ENCODE results near the gene FOXQ1. TPM values are rescaled to one million over a fixed set of nuclear protein-coding genes. Genes with fewer than 3 reads are reported as not detected.

FOXQ1 gene
- total RNA-seq, 1 donor from 2014 or later: 6.4 TPM

DNA sequence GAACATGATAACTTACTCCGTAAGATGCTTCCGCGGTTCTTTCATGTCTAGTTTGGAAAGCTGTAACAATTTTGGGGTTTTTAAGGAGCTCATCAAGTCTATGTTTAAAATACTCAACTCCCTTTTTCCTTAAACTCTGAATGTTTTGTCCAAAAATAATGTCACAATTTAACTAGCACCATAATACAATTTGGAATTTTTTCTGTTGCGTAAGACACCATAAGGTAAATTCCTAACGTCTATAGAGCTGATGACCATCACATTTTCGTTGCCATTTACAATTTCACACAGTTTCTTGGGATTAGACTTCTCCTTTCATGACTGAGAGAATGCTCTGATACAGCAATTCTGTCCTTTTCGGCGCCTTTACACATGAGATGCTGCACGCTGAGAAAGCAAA is 50.7 kb downstream of the FOXQ1 start:
- TF ChIP-seq POLR2A (IDR thresholded peaks at IDR 0.05) (no peak), POLR2AphosphoS5 (IDR thresholded peaks at IDR 0.05; ENCODE audit: insufficient read depth in 1 of 2, low read depth in 1 of 2) (no peak)
- TF ChIP-seq, protein P1, sequence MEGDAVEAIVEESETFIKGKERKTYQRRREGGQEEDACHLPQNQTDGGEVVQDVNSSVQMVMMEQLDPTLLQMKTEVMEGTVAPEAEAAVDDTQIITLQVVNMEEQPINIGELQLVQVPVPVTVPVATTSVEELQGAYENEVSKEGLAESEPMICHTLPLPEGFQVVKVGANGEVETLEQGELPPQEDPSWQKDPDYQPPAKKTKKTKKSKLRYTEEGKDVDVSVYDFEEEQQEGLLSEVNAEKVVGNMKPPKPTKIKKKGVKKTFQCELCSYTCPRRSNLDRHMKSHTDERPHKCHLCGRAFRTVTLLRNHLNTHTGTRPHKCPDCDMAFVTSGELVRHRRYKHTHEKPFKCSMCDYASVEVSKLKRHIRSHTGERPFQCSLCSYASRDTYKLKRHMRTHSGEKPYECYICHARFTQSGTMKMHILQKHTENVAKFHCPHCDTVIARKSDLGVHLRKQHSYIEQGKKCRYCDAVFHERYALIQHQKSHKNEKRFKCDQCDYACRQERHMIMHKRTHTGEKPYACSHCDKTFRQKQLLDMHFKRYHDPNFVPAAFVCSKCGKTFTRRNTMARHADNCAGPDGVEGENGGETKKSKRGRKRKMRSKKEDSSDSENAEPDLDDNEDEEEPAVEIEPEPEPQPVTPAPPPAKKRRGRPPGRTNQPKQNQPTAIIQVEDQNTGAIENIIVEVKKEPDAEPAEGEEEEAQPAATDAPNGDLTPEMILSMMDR (IDR thresholded peaks at IDR 0.05): no peak

DNA sequence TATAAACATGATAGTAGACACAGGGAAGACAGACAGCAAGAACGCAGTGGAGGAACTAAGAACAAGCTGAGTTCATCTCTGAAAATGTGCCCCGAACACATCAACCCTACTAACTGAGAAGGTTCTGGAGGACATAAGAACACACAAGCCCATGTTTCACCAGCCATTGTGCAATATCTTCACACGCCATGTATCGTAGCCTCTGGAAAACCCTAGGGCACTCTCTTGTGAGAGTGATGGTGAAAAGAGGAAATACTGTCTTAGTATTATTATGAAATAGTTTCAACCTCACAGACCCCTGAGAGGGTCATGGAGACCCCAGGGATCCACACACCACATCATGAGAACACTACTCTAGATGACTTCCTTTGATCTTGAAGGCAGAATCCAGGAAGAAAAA is 51.4 kb downstream of the FOXQ1 start:
- intact Hi-C loops (cut with DNase I): no loop called here
- no peaks in the 10 kb centered on the region for H3K4me1 ChIP-seq
- H3K9me3 ChIP-seq: no peaks in the 10 kb centered on the region
- no peak for TF ChIP-seq POLR2A (IDR thresholded peaks at IDR 0.05)
- no peak for TF ChIP-seq POLR2AphosphoS5 (IDR thresholded peaks at IDR 0.05; ENCODE audit: insufficient read depth in 1 of 2, low read depth in 1 of 2)
- TF ChIP-seq, protein P1 (IDR thresholded peaks at IDR 0.05): no peak
- no peaks in the 10 kb centered on the region for H3K36me3 ChIP-seq
- no peak for DNase-seq (ENCODE audit: extremely low spot score in 2 of 2)
- H3K27me3 ChIP-seq: no peaks in the 10 kb centered on the region
- H3K4me3 ChIP-seq: no peak overlapping the region
- no peak overlapping the region for H3K27ac ChIP-seq

More for the DNA sequence above, 50.7 kb downstream of the FOXQ1 start:
- H3K36me3 ChIP-seq: no peaks in the 10 kb centered on the region
- no peak overlapping the region for H3K27ac ChIP-seq
- intact Hi-C loops (cut with DNase I): no loop called here
- DNase-seq (ENCODE audit: extremely low spot score in 2 of 2): no peak
- H3K4me3 ChIP-seq: no peak overlapping the region
- no peaks in the 10 kb centered on the region for H3K27me3 ChIP-seq
- H3K4me1 ChIP-seq: no peaks in the 10 kb centered on the region
- H3K9me3 ChIP-seq: no peaks in the 10 kb centered on the region

DNA sequence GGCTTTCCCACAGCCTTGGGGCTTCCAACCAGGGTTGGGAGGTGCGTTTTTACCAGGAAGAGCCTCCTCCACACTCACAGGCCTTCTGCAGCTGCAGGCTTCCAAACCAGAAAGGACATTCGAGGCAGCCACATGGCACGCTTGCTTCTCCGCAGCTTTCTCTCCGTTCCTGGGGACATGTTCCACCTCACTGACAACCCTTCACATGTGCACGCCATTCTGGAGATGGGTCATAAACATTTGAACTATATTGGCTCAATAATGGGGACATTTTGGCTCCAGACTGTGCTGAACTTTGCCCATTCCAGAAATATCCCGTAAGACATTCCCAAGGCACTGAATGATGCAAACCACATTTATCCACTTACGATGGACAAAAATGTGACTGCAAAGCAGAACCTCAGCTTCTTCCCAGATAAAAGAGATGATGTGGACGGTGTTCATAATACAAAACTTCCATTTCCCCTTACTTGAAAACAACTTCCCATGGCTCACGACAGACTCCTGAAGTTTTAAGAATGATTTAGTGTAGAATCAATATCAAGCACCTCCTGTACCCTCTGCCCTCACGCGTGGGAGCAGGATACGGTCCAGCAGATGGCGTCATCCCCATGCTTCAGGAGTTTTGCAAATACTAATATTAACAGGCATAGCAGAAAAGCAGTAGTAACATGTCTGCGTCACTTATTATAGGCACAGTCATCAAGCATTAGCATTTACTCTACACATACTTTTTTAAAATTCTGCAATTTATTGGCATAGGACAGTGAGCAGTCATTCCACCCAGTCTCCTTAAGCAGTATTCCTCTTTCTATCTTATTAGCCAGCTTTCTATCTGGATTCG is 52.1 kb downstream of the FOXQ1 start:
- no peaks in the 10 kb centered on the region for H3K9me3 ChIP-seq
- no peak overlapping the region for H3K27ac ChIP-seq
- H3K27me3 ChIP-seq: no peaks in the 10 kb centered on the region
- H3K4me1 ChIP-seq: no peaks in the 10 kb centered on the region
- intact Hi-C loops (cut with DNase I): no loop called here
- H3K36me3 ChIP-seq: no peaks in the 10 kb centered on the region
- no peak for DNase-seq (ENCODE audit: extremely low spot score in 2 of 2)
- no peak overlapping the region for H3K4me3 ChIP-seq
- TF ChIP-seq POLR2A (IDR thresholded peaks at IDR 0.05) (no peak), POLR2AphosphoS5 (IDR thresholded peaks at IDR 0.05; ENCODE audit: insufficient read depth in 1 of 2, low read depth in 1 of 2) (no peak)
- TF ChIP-seq, protein P1 (IDR thresholded peaks at IDR 0.05): no peak

Other genes with a start within 250 kb of the FOXQ1 start
- 1.2 TPM for gene FOXF2, start 77.5 kb downstream of the FOXQ1 start, total RNA-seq